RPMI7951 (cell line): Measurements from ENCODE around the gene OR1I1. TPM values are rescaled to one million over a fixed set of nuclear protein-coding genes. Genes with fewer than 3 reads are reported as not detected.

ENCODE experiments used
- DNase-seq: peaks from one replicate; pipeline ENCODE4 v3.0.0-alpha.2; 2012; ENCODE audit warnings: low read depth
- total RNA-seq: library from RNA; depleted of rRNA; stranded (reverse); fragments of >200 nt; shearing (Covaris generic); gene quantifications from 2 replicates; pipeline ENCODE4 v1.2.3, GENCODE V29; 2014

OR1I1 gene
- total RNA-seq, 1 experiment from 2014 or later = not detected

- DNase-seq = no peak
Measured at GRCh38 chr19:15098460-15098859, 16.4 kb downstream of the OR1I1 start.

GRCh38 chr19:15099017-15099582 lies 17.1 kb downstream of the OR1I1 start:
- DNase-seq = no peak

- peak; percentile 44 for DNase-seq
Measured at GRCh38 chr19:15101479-15102082, 19.6 kb downstream of the OR1I1 start.

- DNase-seq = no peak
Measured at GRCh38 chr19:15104003-15104402, 22.0 kb downstream of the OR1I1 start.

- no peak for DNase-seq
Measured at GRCh38 chr19:15104411-15104810, 22.4 kb downstream of the OR1I1 start.

GRCh38 chr19:15105044-15105443 lies 23.0 kb downstream of the OR1I1 start:
- no peak for DNase-seq

GRCh38 chr19:15107061-15108010 lies 25.3 kb downstream of the OR1I1 start, which contains the start of gene SYDE1:
Gene SYDE1, plus strand, starts transcription at chr19:15107401. Its CDS starts 33 bp downstream, at chr19:15107434.
- DNase-seq = peak; percentile 79

GRCh38 chr19:15108145-15108844 lies 26.3 kb downstream of the OR1I1 start:
- DNase-seq = peak; percentile 27

- DNase-seq = no peak
Measured at GRCh38 chr19:15108845-15109767, 27.1 kb downstream of the OR1I1 start.

- no peak for DNase-seq
Measured at GRCh38 chr19:15109768-15110417, 27.9 kb downstream of the OR1I1 start.

GRCh38 chr19:15110418-15110815 lies 28.4 kb downstream of the OR1I1 start:
- no peak for DNase-seq

GRCh38 chr19:15111758-15112157 lies 29.7 kb downstream of the OR1I1 start:
- DNase-seq = no peak

GRCh38 chr19:15112385-15112784 lies 30.4 kb downstream of the OR1I1 start:
- no peak for DNase-seq

GRCh38 chr19:15113245-15114152 lies 31.5 kb downstream of the OR1I1 start:
- DNase-seq = no peak

GRCh38 chr19:15114153-15114540 lies 32.1 kb downstream of the OR1I1 start:
- DNase-seq = peak; percentile 50

- peak; percentile 60 for DNase-seq
Measured at GRCh38 chr19:15115080-15115479, 33.1 kb downstream of the OR1I1 start.

- no peak for DNase-seq
Measured at GRCh38 chr19:15115762-15116615, 34.0 kb downstream of the OR1I1 start.

GRCh38 chr19:15116856-15117255 lies 34.8 kb downstream of the OR1I1 start:
- no peak for DNase-seq
